Measurements from ENCODE around the gene TCF12.

TCF12 gene

DNA sequence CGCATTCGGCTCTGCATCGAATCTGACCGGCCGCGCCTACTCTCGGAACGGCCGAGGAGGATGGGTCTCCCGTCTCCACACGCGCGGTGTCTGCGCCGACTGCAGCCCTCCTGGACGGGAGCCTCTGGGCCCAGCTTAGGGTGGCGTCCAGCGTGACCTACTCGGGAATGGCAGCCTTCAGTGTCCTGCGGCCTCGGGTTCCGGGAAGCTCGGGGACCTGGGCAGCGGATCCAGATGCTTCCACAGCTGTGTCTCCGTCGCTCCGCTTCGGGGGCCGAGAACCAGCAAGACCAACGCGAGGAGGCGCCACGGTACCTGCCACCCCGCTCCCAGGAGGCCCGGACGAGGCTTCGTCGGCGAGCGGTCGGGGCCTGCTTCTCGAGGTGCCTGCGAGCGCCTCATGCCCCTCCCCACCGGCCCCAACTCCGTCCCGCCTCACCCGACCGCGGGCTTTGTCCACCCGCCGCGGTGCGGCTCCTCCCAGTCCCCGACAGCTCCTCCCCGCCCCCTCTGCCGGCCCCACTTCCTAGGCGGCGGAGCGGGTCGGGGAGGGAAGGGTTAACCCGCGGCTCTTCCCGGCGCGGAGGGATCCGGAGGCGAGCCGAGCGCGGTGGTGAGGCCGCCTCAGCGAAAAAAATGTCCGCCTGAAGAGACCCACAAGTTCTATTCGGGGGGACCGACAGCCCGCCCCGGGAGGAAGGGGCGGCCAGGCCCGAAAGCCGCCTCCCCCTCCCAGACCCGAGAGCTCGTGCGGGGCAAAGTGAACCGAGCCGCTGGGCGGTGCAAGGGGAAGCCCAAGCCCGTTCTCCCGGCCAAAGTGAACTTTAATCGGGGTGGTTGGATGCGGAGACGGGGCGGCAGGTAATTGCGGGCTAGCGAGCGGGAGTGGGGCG lies at the start of gene TCF12:
Gene TCF12 (plus strand): TSS at position 599 of the 893 bp plus-strand sequence. CDS start 1,270 bp downstream, outside the sequence.
- peak; percentile 81 for DNase-seq (ENCODE audit: low read depth)

DNA sequence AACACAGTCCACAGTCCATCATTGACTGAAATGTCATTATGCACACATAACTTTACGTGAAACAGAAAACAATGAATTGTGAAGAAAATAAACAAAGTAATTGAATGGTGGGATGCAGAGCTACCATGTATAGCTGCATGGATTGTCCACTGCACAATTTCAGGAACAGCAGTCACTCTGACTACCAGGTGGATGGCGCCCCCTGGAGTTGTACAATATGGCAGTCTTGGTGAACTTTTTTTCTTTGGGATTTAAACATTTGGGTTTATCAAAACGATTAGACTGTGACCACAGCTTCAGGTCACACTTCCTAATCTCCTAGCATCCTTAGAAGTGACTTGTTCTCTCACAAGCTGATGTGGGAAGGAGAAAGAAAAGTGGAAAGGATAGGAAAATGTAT lies 48.9 kb upstream of the TCF12 start:
- DNase-seq (ENCODE audit: low read depth) = no peak

GRCh38 chr15:56871185-56871584 lies 47.3 kb upstream of the TCF12 start:
- DNase-seq (ENCODE audit: low read depth) = no peak

DNA sequence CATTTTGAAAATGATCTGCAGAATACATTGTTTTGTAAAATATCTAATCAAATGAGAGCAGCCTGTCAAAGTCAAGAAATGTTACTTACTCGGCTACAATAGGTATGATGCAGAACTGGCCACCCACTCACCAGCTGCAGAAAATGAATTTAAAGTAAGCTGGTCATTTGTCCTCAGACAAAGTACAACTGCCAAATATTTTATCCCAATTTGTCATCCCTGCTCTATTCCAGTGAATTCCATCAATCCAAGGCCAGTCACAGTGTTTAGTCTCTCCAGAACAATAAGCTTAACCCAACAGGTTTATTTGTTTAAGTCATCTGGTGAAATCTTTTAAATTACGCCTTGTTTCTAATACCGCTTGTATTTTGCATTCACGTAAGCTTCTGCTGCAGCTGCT lies 46.6 kb upstream of the TCF12 start:
- DNase-seq (ENCODE audit: low read depth) = no peak

- no peak for DNase-seq (ENCODE audit: low read depth)
Measured at GRCh38 chr15:56877255-56877970, 41.0 kb upstream of the TCF12 start.

GRCh38 chr15:56879502-56879901 lies 38.9 kb upstream of the TCF12 start:
- DNase-seq (ENCODE audit: low read depth) = no peak

DNA sequence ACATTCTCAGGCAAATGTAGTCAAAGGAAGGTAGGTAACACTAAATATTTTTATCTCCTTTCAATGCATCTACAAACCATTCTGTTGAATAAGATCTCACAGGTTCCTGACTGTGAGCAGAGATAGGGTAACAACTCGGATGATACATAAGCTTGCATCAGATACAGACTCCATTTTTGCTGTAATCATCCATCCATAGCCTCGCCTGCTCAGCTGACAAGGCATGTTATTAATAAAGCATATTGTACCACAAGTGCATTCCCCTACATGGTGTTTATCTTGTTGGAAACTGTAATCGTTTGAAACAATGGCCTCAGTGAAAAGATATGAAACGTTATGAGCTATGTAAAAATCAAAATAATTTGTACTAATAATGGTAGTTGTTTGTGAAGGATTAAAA lies 35.4 kb upstream of the TCF12 start:
- DNase-seq (ENCODE audit: low read depth) = no peak

DNA sequence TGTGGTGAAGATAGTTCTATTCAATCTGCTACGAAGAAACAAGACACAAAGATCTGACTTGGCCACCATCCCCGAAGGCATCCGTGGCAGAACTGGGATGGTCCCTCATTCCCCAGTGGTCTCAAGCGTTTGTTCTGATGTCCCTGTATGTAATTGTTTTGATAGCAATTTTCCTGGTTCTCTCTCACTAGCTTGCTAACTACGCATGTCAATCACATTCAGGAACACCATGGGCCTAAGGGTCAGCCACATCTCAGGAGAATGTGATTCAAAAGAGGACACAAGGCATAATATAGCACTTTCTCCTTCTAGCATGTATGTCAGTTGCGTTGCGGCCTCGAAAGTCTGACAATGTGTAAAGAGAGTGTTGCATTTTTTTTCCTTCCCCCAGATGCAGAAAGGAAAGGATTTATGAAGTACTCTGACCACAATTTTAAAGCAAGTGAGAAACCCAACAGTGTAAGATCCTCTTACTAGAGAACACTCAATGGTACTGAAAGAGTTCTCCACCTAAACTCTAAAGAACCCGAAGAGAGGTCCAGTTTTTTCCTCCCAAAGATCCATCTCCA lies 32.0 kb upstream of the TCF12 start:
- no peak for DNase-seq (ENCODE audit: low read depth)

- peak; percentile 72 for DNase-seq (ENCODE audit: low read depth)
Measured at GRCh38 chr15:56886932-56887781, 31.3 kb upstream of the TCF12 start.

GRCh38 chr15:56887782-56888438 lies 30.5 kb upstream of the TCF12 start:
- DNase-seq (ENCODE audit: low read depth) = no peak

DNA sequence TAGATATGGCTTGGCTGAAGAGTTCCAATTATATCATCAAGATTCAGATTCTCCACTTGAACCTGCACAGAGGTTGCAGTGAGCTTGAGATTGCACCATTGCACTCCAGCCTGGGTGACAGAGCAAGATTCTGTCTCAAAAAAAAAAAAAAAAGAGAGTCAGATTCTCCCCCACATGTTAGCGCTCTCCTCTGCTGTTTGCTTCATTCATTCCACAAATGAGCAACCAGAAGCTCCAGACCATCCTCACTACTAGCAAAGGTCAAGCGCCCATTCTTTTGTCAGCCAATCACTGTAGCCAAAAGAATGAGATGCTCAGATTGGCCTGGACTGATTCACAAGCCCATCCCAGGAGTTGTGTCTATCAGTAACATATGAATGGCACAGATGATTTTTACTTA lies 28.4 kb upstream of the TCF12 start:
- DNase-seq (ENCODE audit: low read depth) = no peak

DNA sequence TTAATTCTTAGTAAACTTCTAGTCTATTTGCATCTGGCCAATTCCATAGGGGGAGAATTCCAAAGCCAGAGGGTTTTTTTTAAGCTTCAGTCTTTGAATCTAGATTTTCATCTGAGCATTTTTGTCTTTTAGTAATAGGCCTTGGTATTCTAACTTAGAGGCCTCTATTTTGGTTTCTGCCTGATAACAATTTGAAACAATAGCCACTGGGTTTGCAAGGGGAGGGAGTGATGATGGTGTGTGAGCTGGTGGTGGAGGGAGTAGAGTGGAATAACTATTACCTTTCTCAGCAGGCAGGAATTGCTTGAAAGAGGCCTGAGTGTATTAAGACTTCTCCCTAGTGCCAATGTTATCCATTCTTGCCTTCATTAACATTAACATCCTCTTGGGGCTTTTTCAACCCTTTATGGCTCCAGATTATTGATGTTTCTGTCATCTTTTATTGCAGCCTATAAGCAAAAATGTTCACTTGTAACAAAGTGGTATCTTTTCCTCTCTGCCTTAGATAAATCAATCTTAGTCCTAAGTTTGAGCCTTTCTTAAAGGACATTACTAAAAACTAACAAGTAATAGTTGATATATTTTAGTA lies 26.5 kb upstream of the TCF12 start:
- no peak for DNase-seq (ENCODE audit: low read depth)

- DNase-seq (ENCODE audit: low read depth) = no peak
Measured at GRCh38 chr15:56892659-56893363, 25.6 kb upstream of the TCF12 start.

DNA sequence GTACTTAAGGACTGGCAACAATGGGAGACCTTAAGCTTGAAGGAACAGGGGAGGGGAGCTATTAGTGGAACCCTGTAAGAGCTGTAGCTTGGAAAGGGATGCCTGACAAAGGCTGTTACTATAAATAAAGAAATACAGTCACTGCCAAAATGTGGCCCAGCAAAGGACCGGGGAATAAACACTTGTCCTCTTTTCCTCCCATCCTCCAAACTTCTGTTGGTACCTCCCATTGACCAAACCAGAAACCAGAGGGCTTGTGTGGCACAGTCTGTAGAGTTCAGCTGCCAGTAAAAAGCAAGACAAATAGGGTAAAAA lies 25.1 kb upstream of the TCF12 start:
- no peak for DNase-seq (ENCODE audit: low read depth)

DNA sequence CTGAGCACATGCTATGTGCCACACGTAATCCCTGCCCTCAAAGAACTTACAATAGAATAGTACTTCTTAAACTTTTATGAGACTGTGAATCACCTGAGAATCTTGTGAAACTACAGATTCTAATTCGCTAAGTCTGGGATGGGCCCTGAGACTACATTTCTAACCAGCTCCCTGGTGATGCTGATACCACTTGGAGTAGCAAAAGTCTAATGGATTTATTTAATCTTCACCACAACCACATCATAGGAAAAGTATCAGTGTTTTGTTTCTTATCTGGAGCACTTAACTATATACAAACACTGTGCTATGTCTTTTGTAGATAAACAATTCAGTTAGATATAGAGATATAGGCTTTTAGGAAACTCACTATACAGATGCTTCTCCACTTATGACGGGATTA lies 23.8 kb upstream of the TCF12 start:
- no peak for DNase-seq (ENCODE audit: low read depth)

DNA sequence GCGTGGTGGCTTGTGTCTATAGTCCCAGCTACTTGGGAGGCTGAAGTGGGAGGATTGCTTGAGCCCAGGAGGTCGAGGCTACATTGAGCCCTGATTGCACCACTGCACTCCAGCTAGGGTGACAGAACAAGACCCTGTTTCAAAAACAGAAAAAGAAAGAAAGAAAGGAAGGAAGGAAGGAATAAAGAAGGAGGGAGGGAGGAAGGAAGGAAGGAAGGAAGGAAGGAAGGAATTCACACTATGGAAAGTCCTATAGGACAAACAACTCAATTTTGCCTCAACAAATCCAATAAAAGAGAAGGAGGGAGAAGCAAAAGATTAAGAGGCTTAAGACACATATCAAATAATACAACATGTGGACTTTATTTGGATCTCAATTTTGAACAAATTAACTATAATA lies 16.5 kb upstream of the TCF12 start:
- no peak for DNase-seq (ENCODE audit: low read depth)

GRCh38 chr15:56906766-56907165 lies 11.7 kb upstream of the TCF12 start:
- DNase-seq (ENCODE audit: low read depth) = no peak

- no peak for DNase-seq (ENCODE audit: low read depth)
Measured at GRCh38 chr15:56910801-56911200, 7.6 kb upstream of the TCF12 start.

GRCh38 chr15:56913241-56913640 lies 5.2 kb upstream of the TCF12 start:
- DNase-seq (ENCODE audit: low read depth) = no peak

DNA sequence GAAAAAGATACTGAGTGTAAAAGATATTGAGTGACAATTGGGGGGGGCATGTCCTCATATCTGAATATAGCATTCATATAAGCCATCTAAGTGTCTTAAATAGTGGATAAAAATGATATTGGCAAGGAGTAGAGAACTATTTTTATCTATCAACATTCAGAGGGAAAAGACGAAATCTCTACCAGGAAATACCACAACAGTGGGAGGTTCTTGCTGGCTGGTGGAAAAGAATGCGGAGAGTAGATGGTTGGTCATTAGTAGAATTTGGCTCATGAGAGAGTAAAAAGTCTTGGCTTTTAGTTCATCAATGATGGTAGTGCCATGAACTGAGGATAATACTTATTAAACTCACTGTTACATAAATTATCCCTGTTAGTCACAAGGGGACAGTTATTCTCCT lies 4.8 kb upstream of the TCF12 start:
- no peak for DNase-seq (ENCODE audit: low read depth)

GRCh38 chr15:56915888-56916287 lies 2.6 kb upstream of the TCF12 start:
- no peak for DNase-seq (ENCODE audit: low read depth)
